HG03565 (cell line): ENCODE data around the gene PLSCR3.
"Not testable (repeated sequence)": the region's sequence is repeated elsewhere in the genome, so short reads cannot be mapped to it uniquely, and the experiment has no call there.

Experiments
- ATAC-seq: cut with Tn5 transposase; IDR thresholded peaks from one replicate; pipeline ENCODE4 v1.9.1; 2021; ENCODE audit warnings: mild to moderate bottlenecking, moderate library complexity; ENCODE audit not compliant: unreplicated experiment

PLSCR3 gene

DNA sequence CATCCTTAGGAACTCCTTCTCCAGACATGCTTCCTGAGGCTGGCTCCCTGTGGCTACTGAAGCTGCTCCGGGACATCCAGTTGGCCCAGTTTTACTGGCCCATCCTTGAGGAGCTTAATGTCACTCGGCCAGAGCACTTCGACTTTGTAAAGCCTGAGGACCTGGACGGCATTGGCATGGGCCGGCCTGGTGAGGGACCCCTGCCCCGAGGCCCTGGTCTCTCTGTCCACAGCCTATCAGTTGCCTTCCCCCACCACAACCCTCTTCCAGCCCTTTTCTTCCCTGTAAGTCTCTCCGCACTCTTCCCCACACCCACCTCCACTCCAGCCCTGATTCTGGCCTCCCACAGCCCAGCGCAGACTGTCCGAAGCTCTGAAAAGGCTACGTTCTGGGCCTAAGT is 11.4 kb downstream of the PLSCR3 start:
- no peak for ATAC-seq

DNA sequence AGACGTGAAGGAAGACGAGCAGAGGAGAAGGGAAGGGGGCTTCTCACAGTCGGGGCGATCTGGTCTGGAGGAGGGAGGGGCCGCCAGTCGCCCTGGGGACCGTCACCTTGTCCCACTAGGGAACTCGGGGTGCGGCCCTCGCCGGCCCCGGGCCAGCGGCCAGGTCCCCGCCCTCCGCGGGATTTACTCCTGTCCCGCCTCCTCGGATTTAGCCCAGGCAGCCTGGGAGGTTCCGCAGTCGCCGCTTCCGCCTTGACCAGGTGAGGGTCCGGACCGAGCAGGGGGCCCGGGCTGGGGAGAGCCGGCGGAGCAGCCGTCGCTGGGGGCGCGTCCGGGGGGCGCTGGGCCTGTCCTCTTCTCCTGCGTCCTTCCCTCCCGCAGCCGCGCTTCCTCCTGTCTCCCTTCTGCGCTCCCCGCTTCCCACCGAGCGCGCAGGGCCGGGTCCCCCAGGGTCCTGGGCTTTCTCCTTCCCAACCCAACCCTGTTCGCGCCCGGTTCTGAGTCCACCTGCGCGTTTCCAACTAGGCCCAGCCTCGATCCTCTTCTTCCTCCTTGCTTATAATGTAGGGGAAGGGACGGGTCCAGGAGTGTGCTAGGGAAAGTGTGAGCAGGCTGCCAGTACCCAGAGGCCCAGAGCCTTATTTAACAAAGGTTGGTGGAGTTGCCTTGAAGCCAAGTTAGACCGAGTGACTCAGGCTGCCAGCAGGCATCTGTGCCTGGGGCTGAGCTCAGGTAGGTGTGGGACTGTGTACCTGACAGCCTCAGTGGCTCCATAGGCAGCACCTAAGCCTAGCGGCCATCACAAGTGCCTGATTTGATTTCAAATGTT is 13.3 kb downstream of the PLSCR3 start, which contains the start of gene TNK1:
TSS of gene TNK1 (plus strand) at position 235 of the 829 bp plus-strand sequence. CDS start 1,838 bp downstream, outside the sequence.
- no peak for ATAC-seq

DNA sequence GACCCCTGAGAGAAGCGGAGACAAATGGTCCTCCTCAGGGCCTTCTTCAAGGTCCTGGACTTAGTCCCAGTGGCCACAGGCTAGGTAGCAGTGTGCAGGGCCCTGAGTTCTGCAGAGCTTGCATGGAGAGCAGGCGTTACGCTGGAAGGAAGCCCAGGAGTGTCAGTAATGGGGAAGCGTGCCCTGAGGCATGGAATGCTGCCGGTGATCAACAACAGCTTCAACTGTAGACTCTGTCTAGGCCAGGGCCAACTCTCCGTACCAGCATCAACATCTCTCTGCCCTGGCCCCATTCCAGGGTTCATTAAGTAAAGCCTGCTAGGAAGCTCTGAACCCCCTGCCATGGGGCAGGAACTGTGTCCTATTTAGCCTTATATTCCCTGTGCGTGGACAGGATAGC is 14.0 kb downstream of the PLSCR3 start:
- ATAC-seq: no peak

DNA sequence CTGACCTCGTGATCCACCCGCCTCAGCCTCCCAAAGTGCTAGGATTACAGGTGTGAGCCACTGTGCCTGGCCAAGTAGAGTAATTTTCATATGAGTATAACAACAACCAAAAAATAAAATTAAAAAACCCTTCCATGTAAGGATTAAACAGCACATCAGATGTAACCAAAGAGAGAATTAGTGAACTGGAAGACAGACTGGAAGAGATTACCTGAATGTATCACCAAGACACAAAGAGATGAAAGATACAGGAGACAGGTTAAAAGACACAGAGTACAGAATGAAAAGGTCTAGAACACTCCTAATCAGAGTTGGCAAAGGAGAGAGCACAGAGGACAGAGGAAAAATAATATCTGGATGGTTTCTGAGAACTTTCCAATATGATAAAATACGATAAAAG is 15.2 kb downstream of the PLSCR3 start:
- ATAC-seq: no peak

DNA sequence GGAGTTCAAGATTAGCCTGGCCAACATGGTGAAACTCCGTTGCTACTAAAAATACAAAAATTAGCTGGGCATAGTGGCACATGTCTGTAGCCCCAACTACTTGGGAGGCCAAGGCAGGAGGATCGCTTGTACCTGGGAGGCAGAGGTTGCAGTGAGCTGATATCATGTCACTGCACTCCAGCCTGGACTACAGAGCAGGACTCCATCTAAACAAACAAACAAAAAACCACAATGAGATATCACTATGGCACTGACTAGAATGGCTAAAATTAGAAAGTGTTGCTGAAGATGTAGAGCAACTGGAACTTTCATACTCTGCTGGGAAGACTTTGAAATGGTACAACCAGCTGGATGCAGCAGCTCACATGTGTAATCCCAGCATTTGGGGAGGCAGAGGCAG is 20.0 kb downstream of the PLSCR3 start:
- ATAC-seq: no peak

DNA sequence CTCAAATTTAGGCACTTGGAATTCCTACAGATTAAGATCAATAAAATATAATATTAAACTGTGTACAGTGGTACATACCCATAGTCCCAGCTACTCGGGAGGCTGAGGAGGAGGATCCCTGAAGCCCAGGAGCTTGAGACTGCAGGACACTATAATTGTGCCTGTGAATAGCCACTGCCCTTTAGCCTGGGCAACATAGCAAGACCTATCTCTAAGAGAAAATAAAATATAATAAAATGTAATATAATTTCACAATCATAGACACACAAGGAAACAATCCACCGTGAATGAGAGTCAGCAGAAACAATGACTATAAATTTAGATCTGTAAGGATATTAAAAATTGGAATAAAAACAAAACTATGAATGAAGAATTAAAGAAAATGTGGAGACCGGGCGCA is 23.5 kb downstream of the PLSCR3 start:
- no peak for ATAC-seq

DNA sequence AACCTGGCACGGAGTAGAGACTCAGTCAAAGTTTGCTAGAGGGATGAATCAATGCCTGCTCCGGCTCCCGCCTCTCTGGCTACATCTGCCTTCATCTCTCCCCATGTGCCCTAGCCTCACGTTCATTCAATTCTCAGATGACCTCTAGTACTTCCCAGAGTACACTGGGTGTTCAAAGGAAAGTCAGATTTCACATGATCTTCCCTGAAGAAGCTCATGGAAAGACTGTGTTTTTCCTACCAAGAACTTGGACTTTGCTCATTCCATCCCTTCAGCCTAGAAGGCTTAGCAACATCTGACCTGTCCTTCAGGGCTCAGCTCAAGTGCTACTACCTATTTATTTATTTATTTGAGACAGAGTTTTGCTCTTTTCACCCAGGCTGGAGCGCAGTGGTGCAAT is 24.5 kb downstream of the PLSCR3 start:
- no peak for ATAC-seq

DNA sequence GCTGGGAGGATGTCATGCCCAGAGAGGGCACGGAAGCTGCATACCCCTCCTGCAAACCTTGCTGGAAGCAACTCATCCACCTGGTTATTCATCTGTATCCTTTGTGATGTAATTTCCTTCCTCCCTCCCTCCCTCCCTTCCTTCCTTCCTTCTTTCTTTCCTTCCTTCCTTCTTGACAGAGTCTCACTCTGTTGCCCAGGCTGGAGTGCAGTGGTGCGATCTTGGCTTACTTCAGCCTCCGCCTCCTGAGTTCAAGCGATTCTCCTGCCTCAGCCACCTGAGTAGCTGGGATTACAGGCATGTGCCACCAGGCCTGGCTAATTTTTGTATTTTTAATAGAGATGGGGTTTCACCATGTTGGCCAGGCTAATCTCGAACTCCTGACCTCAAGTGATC is 25.7 kb downstream of the PLSCR3 start:
- not testable (repeated sequence) for ATAC-seq

DNA sequence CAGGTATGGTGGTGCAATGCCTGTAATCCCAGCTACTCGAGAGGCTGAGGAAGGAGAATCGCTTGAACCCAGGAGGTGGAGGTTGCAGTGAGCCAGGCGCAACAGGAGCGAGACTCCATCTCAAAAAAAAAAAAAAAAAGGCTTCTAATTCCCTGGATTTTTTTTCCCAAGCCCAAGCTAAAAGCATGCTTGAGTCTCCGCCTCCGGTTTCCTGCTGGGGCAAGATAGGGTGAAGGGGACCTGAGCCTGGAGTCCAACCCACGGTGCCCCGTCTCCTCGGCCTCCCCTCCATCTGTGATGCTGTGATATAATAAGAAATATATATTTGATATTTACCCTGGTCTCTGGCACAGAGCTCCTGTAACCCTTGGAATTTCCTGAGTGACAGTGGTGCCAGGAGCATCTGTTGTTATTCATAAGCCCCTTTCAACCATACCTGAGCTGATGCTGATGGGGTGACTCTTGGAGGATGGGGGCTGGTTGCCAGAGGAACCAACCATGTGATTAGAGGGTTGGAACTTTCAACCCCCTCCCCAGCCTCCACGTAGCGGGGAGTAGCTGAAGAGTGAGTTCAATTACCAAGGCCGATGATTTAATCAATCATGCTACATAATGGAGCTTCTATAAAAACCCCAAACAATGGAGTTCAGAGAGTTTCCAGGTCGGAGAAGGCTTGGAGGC is 26.3 kb downstream of the PLSCR3 start:
- no peak for ATAC-seq

DNA sequence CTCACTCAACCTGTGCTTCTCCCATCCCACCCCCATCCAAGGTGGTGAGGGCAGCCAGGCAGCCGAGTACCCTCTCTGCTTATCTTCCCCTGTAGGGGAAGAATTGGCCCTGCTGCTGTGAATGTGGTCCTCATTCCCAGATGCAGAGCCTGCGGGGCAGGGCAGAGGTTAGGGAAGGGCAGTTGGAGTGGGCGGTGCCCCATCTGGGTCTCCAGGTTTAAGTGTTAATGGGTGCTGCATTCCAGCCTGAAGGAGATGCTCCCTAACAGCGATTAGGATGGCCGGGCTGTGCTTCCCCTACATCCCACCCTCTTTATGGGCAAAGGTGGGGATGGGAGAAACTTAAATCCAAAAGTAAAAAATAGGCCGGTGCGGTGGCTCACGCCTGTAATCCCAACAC is 27.2 kb downstream of the PLSCR3 start:
- no peak for ATAC-seq

DNA sequence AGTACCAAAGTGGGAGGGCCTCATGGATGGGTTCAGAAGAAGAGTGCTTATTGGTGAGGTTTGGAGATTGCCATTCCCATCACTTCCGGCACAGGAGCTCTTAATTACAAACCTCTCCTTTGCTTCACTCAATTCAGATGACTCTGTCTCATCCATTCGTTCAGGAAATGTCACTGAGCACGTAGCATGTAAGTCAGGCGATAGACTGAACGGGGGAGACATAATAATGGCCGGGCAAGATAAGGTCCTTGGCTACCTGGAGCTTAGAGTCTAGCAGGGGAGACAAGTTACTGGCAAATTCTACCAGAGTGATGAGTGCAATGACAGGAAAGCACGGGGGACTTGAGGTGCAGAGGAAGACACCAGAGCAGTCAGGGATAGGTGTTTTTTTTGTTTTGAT is 28.4 kb downstream of the PLSCR3 start:
- ATAC-seq: not testable (repeated sequence)

DNA sequence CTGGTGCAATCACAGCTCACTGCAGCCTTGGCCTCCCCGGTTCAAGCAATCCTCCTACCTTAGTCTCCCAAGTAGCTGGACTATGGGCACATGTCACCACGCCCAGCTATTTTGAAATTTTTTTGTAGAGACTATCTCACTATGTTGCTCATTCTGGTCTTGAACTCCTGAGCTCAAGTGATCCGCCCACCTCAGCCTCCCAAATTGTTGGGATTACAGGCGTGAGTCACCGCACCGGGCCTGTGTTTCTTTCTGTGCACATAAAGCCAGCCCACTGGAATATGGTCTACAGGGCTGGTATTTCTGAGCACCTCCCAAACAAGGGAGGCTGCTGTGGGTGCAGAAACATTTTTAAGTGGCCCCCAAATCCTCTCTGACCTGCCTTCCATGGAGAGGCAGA is 31.0 kb downstream of the PLSCR3 start:
- no peak for ATAC-seq

DNA sequence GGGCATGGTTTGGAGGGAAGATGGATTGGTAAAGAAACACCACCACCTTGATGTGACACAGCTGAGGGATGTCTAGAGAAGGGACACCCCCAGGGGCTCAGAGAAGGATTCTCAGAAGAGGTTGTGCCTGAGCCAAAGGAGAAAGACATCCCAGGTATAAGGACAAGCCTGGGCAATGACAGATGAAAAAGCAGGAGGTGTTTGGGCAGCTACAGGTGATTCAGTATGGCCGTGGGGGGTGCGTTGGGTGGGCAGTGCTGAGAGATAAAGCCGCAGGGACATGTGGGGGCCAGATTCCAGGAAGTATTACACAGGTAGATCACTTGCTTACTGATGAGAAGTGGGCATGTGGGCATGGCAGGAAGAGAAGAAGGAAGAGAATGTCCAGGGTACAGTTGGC is 32.4 kb downstream of the PLSCR3 start:
- no peak for ATAC-seq

DNA sequence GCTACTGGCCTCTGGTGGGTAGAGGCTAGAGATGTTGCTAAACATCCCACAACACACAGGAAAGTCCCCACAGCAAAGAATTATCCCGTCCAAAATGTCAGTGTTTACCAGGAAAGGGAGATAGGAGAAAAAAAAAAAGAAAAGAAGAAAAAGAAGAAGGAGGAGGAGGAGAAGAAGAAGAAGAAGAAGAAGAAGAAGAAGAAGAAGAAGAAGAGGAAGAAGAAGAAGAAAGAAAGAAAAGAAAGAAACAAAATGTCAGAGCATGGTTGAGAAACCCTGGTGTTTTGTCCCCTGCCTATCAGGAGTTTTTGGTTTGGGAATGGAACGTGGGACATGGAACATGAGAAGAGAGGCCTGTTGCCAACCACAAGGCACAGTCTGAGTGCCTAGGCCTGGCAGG is 36.9 kb downstream of the PLSCR3 start:
- no peak for ATAC-seq

DNA sequence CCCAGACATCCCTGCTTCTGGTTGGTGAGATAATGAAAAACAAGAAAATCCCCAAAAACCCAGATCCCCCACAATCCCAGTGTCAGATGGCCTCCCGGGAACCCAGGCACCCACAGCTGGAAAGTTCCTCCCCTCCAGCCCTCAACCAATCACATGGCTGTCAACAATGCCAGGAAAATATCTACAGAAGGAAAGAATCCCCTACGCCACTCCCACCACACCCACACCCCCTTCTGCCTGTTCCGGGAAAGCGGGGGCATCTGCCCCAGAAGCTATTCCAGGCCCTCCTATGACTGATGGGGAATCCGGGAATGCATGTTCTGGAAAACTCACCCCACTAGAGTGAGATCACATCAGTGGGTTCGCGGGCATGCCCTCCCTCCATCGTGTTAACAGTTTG is 37.6 kb downstream of the PLSCR3 start:
- no peak for ATAC-seq

DNA sequence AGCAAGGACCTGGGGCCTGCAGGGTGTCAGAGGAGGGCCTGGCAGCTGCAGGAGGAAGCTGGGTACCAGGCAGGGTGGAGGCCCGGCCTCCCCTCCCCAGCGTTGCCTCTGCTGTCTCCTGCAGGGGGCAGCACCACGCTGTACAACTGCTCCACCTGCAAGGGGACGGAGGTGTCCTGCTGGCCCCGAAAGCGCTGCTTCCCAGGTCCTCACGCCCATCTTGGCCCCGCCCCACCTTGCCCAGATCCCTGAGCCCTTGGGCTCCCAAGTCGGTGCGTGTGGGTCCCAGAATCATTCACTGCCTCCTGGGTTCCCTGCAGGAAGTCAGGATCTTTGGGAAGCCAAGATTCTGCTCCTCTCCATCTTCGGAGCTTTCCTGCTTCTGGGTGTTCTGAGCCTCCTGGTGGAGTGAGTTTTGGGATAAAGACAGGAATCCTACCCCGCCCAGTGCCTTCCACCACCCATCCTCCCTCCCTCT is 38.2 kb downstream of the PLSCR3 start:
- ATAC-seq: no peak

DNA sequence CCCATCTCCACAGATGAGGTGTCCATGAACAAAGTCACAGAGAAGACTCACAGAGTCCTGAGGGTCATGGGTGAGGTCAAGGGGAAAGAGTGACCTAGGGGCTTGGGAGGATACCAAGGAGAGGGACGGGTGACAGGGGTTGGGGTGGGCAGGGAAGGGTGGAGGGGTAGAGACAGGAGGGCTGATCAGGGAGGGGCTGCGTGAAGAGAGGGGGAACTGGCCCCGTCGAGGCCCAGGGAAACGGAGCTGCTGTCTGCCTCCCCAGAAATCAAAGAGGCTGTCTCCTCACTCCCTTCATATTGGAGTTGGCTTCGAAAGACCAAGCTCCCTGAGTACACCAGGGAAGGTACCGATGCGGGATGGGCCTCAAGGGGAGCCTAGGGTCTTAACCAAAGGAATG is 38.8 kb downstream of the PLSCR3 start:
- no peak for ATAC-seq

DNA sequence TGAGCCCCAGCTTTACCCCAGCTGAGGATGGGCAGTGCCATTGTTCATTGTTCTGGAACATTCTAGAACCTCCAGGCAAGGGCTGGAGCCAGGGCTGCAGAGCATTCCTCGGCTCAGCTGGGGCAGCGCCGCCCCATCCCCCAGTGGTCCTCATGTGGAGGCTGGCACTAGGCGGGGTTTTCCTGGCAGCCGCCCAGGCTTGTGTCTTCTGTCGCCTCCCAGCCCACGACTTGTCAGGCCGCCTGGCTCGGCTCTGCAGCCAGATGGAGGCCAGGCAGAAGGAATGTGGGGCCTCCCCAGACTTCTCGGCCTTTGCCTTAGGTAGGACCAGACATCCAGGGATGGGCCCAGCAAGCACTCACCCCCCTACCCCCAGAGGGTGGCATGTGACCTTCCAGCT is 39.3 kb downstream of the PLSCR3 start, which contains the start of gene TMEM95:
TSS of gene TMEM95 (plus strand) at position 104 of the 400 bp plus-strand sequence. CDS start at position 153, 49 bp downstream.
- no peak for ATAC-seq

DNA sequence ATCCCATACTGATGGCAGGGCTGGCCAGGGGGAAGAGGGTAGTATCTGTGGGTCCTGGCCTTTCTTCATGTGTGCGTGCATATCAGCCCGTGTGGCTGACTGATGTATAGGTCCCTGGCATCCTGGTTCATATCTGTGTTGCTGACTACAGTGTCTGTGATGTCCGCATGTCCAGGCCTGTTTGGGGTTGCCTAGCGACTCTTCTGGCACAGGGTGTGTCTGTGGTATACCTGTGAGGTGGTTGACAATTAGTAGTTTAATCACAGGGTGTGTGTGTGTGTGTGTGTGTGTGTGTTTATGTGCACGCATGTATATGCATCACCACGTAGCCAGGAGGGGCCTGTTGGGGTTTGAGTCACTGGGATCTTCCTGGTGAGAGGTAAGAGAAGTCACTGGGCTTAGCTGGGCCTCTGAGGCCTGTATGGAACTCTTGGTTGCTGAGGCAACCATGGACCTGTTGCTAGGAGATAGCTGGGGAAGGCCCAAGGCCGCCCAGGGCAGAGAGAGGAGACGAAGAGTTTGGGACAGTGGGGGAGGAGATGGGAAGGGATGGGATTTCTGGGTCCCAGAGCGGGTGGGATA is 40.0 kb downstream of the PLSCR3 start:
- ATAC-seq: no peak

DNA sequence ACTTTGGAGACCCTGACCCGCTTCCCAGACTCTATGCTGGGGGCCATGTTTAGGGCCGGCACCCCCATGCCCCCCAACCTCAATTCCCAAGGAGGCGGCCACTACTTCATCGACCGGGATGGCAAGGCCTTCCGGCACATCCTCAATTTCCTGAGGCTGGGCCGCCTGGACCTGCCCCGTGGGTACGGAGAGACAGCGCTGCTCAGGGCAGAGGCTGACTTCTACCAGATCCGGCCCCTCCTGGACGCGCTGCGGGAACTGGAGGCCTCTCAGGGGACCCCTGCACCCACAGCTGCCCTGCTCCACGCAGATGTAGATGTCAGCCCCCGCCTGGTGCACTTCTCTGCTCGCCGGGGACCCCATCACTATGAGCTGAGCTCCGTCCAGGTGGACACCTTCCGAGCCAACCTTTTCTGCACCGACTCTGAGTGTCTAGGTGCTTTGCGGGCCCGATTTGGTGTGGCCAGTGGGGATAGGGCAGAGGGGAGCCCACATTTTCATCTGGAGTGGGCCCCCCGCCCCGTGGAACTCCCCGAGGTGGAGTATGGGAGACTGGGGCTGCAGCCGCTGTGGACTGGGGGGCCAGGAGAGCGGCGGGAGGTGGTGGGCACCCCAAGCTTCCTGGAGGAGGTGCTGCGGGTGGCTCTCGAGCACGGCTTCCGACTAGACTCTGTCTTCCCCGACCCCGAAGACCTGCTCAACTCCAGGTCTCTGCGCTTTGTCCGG is 41.3 kb downstream of the PLSCR3 start:
- no peak for ATAC-seq

DNA sequence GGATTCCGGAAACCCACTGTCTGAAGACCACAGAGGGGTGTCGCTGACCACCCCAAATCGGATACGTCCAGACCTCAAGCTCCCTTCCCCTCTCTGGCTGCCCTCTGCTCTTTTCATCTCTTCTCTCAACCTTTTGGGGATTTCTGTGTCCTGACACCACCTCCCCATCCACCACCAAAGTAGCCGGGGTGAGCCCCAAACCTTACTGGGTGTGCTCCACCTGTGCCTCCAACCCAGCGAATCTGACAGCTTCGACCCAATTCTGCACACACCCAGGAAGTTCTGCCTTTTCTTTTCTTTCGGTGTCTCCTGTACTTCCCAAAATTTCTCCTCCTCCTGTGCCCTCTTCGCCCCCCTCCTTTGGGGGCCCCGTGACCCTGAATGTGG is 41.8 kb downstream of the PLSCR3 start:
- no peak for ATAC-seq
